T-helper 22 cell (primary cell): ENCODE results near the gene SLC25A45.
"Not testable (repeated sequence)": the region's sequence is repeated elsewhere in the genome, so short reads cannot be mapped to it uniquely, and the experiment has no call there.

ENCODE experiments used
- DNase-seq: peaks from one replicate; pipeline ENCODE4 v3.0.0-alpha.2; 2020; ENCODE audit warnings: low read depth

The SLC25A45 gene

GRCh38 chr11:65421794-65422632, 39.6 kb upstream of the SLC25A45 start:
- peak; percentile 79 for DNase-seq

GRCh38 chr11:65420979-65421793, 38.7 kb upstream of the SLC25A45 start:
- DNase-seq, result peak; percentile 89

- DNase-seq, result no peak
Measured at GRCh38 chr11:65420506-65420905, 38.1 kb upstream of the SLC25A45 start.

GRCh38 chr11:65419772-65420481, 37.5 kb upstream of the SLC25A45 start:
- peak; percentile 54 for DNase-seq

GRCh38 chr11:65419460-65419771, 37.0 kb upstream of the SLC25A45 start:
- no peak for DNase-seq

GRCh38 chr11:65418681-65419459, 36.4 kb upstream of the SLC25A45 start:
- peak; percentile 50 for DNase-seq

- DNase-seq, result no peak
Measured at GRCh38 chr11:65418431-65418680, 35.9 kb upstream of the SLC25A45 start.

GRCh38 chr11:65417702-65418430, 35.4 kb upstream of the SLC25A45 start:
- DNase-seq, result no peak

GRCh38 chr11:65416841-65417701, 34.6 kb upstream of the SLC25A45 start:
- DNase-seq, result no peak

GRCh38 chr11:65416341-65416824, 33.9 kb upstream of the SLC25A45 start:
- DNase-seq, result peak; percentile 76

GRCh38 chr11:65415499-65416340, 33.3 kb upstream of the SLC25A45 start:
- no peak for DNase-seq

GRCh38 chr11:65414776-65415498, 32.5 kb upstream of the SLC25A45 start:
- DNase-seq, result no peak

GRCh38 chr11:65413077-65413664, 30.7 kb upstream of the SLC25A45 start:
- DNase-seq, result not testable (repeated sequence)

- DNase-seq, result no peak
Measured at GRCh38 chr11:65412271-65413076, 30.0 kb upstream of the SLC25A45 start.

GRCh38 chr11:65411681-65412070, 29.2 kb upstream of the SLC25A45 start:
- DNase-seq, result no peak

- DNase-seq, result no peak
Measured at GRCh38 chr11:65410936-65411680, 28.7 kb upstream of the SLC25A45 start.
